IMR-90 (cell line): ENCODE data around the gene NDEL1. TPM values are rescaled to one million over a fixed set of nuclear protein-coding genes. Genes with fewer than 3 reads are reported as not detected.

Experiments
- ATAC-seq: fragments of 200-7000 bp; cut with Tn5 transposase; 2 replicates; pipeline ENCODE4 v1.9.1; 2020; ENCODE audit warnings: low read depth, mild to moderate bottlenecking, moderate library complexity
- BruUV-seq: library from RNA; stranded (reverse); fragments of 400-500 nt; replicated peaks from 2 replicates; lab custom pipeline; 2021; lab: Mats Ljungman, UMichigan
- CTCF ChIA-PET: fragments of 300-600 bp; formaldehyde crosslinking; extraction: SDS; loops from one replicate; lab custom pipeline; 2021; ENCODE audit warnings: antibody characterized with exemption; lab: Yijun Ruan, JAX
- POLR2A ChIA-PET: fragments of 300-600 bp; sonication (Branson Sonifier 250); formaldehyde crosslinking; loops from one replicate; lab custom pipeline; 2022; ENCODE audit warnings: antibody characterized with exemption; ENCODE audit not compliant: unreplicated experiment; lab: Charles Lee
- DNase-seq: peaks from one replicate; pipeline ENCODE4 v3.0.0; 2013
- H2AFZ ChIP-seq: replicated peaks from 2 replicates; pipeline ENCODE3; 2013; ENCODE audit warnings: low read length, mild to moderate bottlenecking; ENCODE audit not compliant: poor library complexity
- H2AK5ac ChIP-seq: 2 replicates; pipeline ENCODE4 v1.6.1; 2013; ENCODE audit warnings: low read depth, low read length, inconsistent platforms
- H2AK9ac ChIP-seq: replicated peaks from 2 replicates; pipeline ENCODE3; 2013; ENCODE audit warnings: mild to moderate bottlenecking, low read depth, low read length, moderate library complexity; ENCODE audit not compliant: poor library complexity
- H2BK120ac ChIP-seq: 2 replicates; pipeline ENCODE4 v1.6.1; 2013; ENCODE audit warnings: low read depth, low read length, inconsistent platforms
- H2BK15ac ChIP-seq: 3 replicates; pipeline ENCODE4 v1.6.1; 2013; ENCODE audit warnings: low read depth, low read length, inconsistent platforms
- H2BK20ac ChIP-seq: 2 replicates; pipeline ENCODE4 v1.6.1; 2013; ENCODE audit warnings: low read depth, mild to moderate bottlenecking, inconsistent platforms, low read length, moderate library complexity
- H2BK5ac ChIP-seq: 2 replicates; pipeline ENCODE4 v1.6.1; 2013; ENCODE audit warnings: mild to moderate bottlenecking, low read depth, low read length, inconsistent platforms; ENCODE audit not compliant: poor library complexity, severe bottlenecking
- H3K14ac ChIP-seq: replicated peaks from 2 replicates; pipeline ENCODE4 v1.6.1; 2013; ENCODE audit warnings: low read depth, low read length, inconsistent platforms
- H3K18ac ChIP-seq: 2 replicates; pipeline ENCODE4 v1.6.1; 2013; ENCODE audit warnings: low read depth, low read length, control low read depth
- H3K23ac ChIP-seq: 2 replicates; pipeline ENCODE4 v1.6.1; 2013; ENCODE audit warnings: low read depth, low read length, inconsistent platforms
- H3K27ac ChIP-seq: 2 replicates; pipeline ENCODE4 v1.5.1; 2013; ENCODE audit warnings: mild to moderate bottlenecking, control low read depth, low read length; ENCODE audit not compliant: insufficient read depth
- H3K27me3 ChIP-seq: 2 replicates; pipeline ENCODE4 v1.6.1; 2013; ENCODE audit warnings: low read length; ENCODE audit not compliant: control insufficient read depth, insufficient read depth
- H3K36me3 ChIP-seq: 2 replicates; pipeline ENCODE4 v1.6.1; 2013; ENCODE audit warnings: low read length, mixed read lengths; ENCODE audit not compliant: control insufficient read depth, insufficient read depth
- H3K4ac ChIP-seq: 2 replicates; pipeline ENCODE4 v1.6.1; 2013; ENCODE audit warnings: low read depth, low read length, inconsistent platforms
- H3K4me1 ChIP-seq: 2 replicates; pipeline ENCODE4 v1.6.1; 2013; ENCODE audit warnings: low read length, mixed read lengths; ENCODE audit not compliant: control insufficient read depth, insufficient read depth
- H3K4me2 ChIP-seq: 2 replicates; pipeline ENCODE4 v1.6.1; 2013; ENCODE audit warnings: low read depth, mild to moderate bottlenecking, control low read depth, low read length, moderate library complexity
- H3K4me3 ChIP-seq: 2 replicates; pipeline ENCODE4 v1.5.1; 2013; ENCODE audit warnings: low read depth, mild to moderate bottlenecking, control low read depth, low read length, moderate library complexity; ENCODE audit not compliant: insufficient read depth
- H3K56ac ChIP-seq: 2 replicates; pipeline ENCODE4 v1.6.1; 2013; ENCODE audit warnings: low read length, inconsistent platforms; ENCODE audit not compliant: insufficient read depth; ENCODE audit errors: extremely low read depth
- H3K79me1 ChIP-seq, 2 experiments: 2 replicates each; pipeline ENCODE4 v1.6.1; 2013; ENCODE audit warnings: low read length in 2 of 2, inconsistent platforms in 1 of 2, low read depth in 1 of 2
- H3K9ac ChIP-seq: 2 replicates; pipeline ENCODE4 v1.6.1; 2013; ENCODE audit warnings: low read depth, low read length, control low read depth
- H3K9me1 ChIP-seq: 2 replicates; pipeline ENCODE4 v1.6.1; 2013; ENCODE audit warnings: low read length, inconsistent platforms; ENCODE audit not compliant: insufficient read depth
- H3K9me3 ChIP-seq: 2 replicates; pipeline ENCODE4 v1.6.1; 2013; ENCODE audit warnings: low read length; ENCODE audit not compliant: control insufficient read depth, insufficient read depth
- H4K20me1 ChIP-seq: 2 replicates; pipeline ENCODE4 v1.6.1; 2013; ENCODE audit warnings: low read length, inconsistent platforms; ENCODE audit not compliant: insufficient read depth
- H4K5ac ChIP-seq: 2 replicates; pipeline ENCODE4 v1.6.1; 2013; ENCODE audit warnings: mild to moderate bottlenecking, low read depth, low read length, control low read depth
- H4K8ac ChIP-seq, 2 experiments: 2 replicates each; pipeline ENCODE4 v1.6.1; 2013; ENCODE audit warnings: low read depth in 2 of 2, low read length in 2 of 2, control low read depth in 1 of 2, inconsistent platforms in 1 of 2
- H4K91ac ChIP-seq: 2 replicates; pipeline ENCODE4 v1.6.1; 2013; ENCODE audit warnings: low read depth, low read length, inconsistent platforms; ENCODE audit not compliant: insufficient read depth
- BHLHE40 ChIP-seq: fragments of 150-350 bp; IDR thresholded peaks from 2 replicates; pipeline ENCODE4 v1.6.1; 2016; ENCODE audit warnings: mild to moderate bottlenecking, low read depth, low read length
- CEBPB ChIP-seq: IDR thresholded peaks from 2 replicates; pipeline ENCODE4 v1.6.1; 2012; ENCODE audit warnings: low read depth, low read length, improper control_type of control experiment
- CHD1 ChIP-seq: IDR thresholded peaks from 2 replicates; pipeline ENCODE4 v1.6.1; 2012; ENCODE audit warnings: low read depth, low read length, improper control_type of control experiment
- ELK1 ChIP-seq: fragments of 150-350 bp; IDR thresholded peaks from 2 replicates; pipeline ENCODE4 v1.6.1; 2016; ENCODE audit warnings: low read depth, mild to moderate bottlenecking, low read length, moderate library complexity, borderline replicate concordance
- FOS ChIP-seq: fragments of 150-350 bp; IDR thresholded peaks from 2 replicates; pipeline ENCODE4 v1.6.1; 2016; ENCODE audit warnings: low read depth, low read length
- MAFK ChIP-seq: IDR thresholded peaks from 2 replicates; pipeline ENCODE4 v1.6.1; 2012; ENCODE audit warnings: low read depth, low read length, improper control_type of control experiment
- MAZ ChIP-seq: IDR thresholded peaks from 2 replicates; pipeline ENCODE4 v1.6.1; 2012; ENCODE audit warnings: low read depth, mild to moderate bottlenecking, low read length, improper control_type of control experiment, moderate library complexity, borderline replicate concordance
- MXI1 ChIP-seq: IDR thresholded peaks from 2 replicates; pipeline ENCODE4 v1.6.1; 2012; ENCODE audit warnings: low read depth, mild to moderate bottlenecking, low read length, moderate library complexity, borderline replicate concordance
- NFE2L2 ChIP-seq: fragments of 150-350 bp; IDR thresholded peaks from 2 replicates; pipeline ENCODE4 v1.6.1; 2016; ENCODE audit warnings: low read depth, mild to moderate bottlenecking, low read length
- POLR2A ChIP-seq: IDR thresholded peaks from 2 replicates; pipeline ENCODE4 v1.6.1; 2012; ENCODE audit warnings: mild to moderate bottlenecking, low read depth, low read length
- RAD21 ChIP-seq: IDR thresholded peaks from 2 replicates; pipeline ENCODE4 v1.6.1; 2012; ENCODE audit warnings: low read length, improper control_type of control experiment
- RCOR1 ChIP-seq: IDR thresholded peaks from 2 replicates; pipeline ENCODE4 v1.6.1; 2012; ENCODE audit warnings: mild to moderate bottlenecking, low read length, improper control_type of control experiment; ENCODE audit not compliant: insufficient replicate concordance
- RFX5 ChIP-seq: IDR thresholded peaks from 2 replicates; pipeline ENCODE4 v1.8.0; 2012; ENCODE audit warnings: low read depth, mild to moderate bottlenecking, low read length, moderate library complexity
- SMC3 ChIP-seq: fragments of 150-350 bp; IDR thresholded peaks from 2 replicates; pipeline ENCODE4 v1.6.1; 2016; ENCODE audit warnings: low read depth, mild to moderate bottlenecking, antibody characterized with exemption, low read length, moderate library complexity
- USF2 ChIP-seq: fragments of 150-350 bp; IDR thresholded peaks from 2 replicates; pipeline ENCODE4 v1.6.1; 2017; ENCODE audit warnings: mild to moderate bottlenecking, antibody characterized with exemption, low read length, low read depth
- WGBS, 2 experiments: methylation state at CpG; one replicate each; pipeline versions ENCODE4 v1.1.5 to v1.1.7; 2013; ENCODE audit warnings: missing lambda C conversion rate in 2 of 2; ENCODE audit not compliant: insufficient read length in 1 of 2; ENCODE audit errors: extremely low coverage in 2 of 2; 5-methylcytosine and 5-hydroxymethylcytosine counted together
- dilution Hi-C: fragments of 300-500 bp; cut with HindIII; formaldehyde crosslinking; loops from one replicate; pipeline ENCODE4 v1.14.3; 2018; ENCODE audit warnings: low sequenced_read_pairs; ENCODE audit not compliant: unreplicated experiment
- in situ Hi-C: fragments of 300-500 bp; cut with MboI; formaldehyde crosslinking; loops from 3 replicates; pipeline ENCODE4 v1.14.3; 2019; ENCODE audit warnings: low sequenced_read_pairs, inconsistent platforms, mixed read lengths
- intact Hi-C: fragments of 100-400 bp; cut with micrococcal nuclease; formaldehyde crosslinking; loops from 2 replicates; pipeline ENCODE4 v1.10.0; 2022
- polyA plus RNA-seq, 3 experiments: library from polyadenylated mRNA; depleted of rRNA; stranded (reverse); fragments of >200 nt; gene quantifications; 2 replicates each; pipeline ENCODE4 v1.2.3, GENCODE V29; 2012; ENCODE audit warnings: low replicate concordance in 1 of 3
- total RNA-seq: library from RNA; depleted of rRNA; stranded (reverse); fragments of >200 nt; gene quantifications from 2 replicates; pipeline ENCODE4 v1.2.3, GENCODE V29; 2012
- TF ChIP-seq, protein P1 (sequence below): conservative IDR thresholded peaks from 2 replicates; pipeline ENCODE4 v1.5.1; 2012; ENCODE audit warnings: mild to moderate bottlenecking, low read depth, low read length, improper control_type of control experiment

The NDEL1 gene
- total and polyA plus RNA-seq, 2 of the 4 experiments (the other 2 are of a cell fraction), result 28.9 to 95.6 TPM

GRCh38 chr17:8410883-8411238 is 24.8 kb upstream of the NDEL1 start:
- in situ Hi-C loops, result loop anchor here (10.0 kb wide), 2 partner anchors 344 to 374 kb away; partner anchors contain the start of gene SPDYE4
- Histone ChIP-seq H3K79me1 (no peaks in the 10 kb centered on the region), H3K4me1 (no peaks in the 10 kb centered on the region), H3K27ac (no peak overlapping the region), H4K91ac (no peak overlapping the region), H3K23ac (no peak overlapping the region), H3K14ac (no peak overlapping the region), H4K8ac (no peak overlapping the region), H3K9ac (no peak overlapping the region), H2BK20ac (no peak overlapping the region), H2BK120ac (no peak overlapping the region), H4K5ac (no peak overlapping the region), H3K56ac (no peak overlapping the region), H2AFZ (no peak overlapping the region), H3K4me3 (no peak overlapping the region), H2AK5ac (no peak overlapping the region), H3K18ac (no peak overlapping the region), H2BK5ac (no peak overlapping the region), H3K9me3 (no peaks in the 10 kb centered on the region), H2AK9ac (no peak overlapping the region), H3K4ac (no peak overlapping the region), H3K4me2 (no peak overlapping the region), H3K36me3 (no peaks in the 10 kb centered on the region), H3K27me3 (peaks cover 11% of the 10 kb centered on the region), H2BK15ac (no peak overlapping the region), H3K9me1 (no peaks in the 10 kb centered on the region), H4K20me1 (no peaks in the 10 kb centered on the region)
- intact Hi-C loops, result loop anchor here (1.0 to 2.0 kb wide), 2 partner anchors 335 to 374 kb away; no protein-coding TSS in a partner anchor
- dilution Hi-C loops, result no loop called here
- TF ChIP-seq CHD1 (no peak), RFX5 (no peak), FOS (no peak), RCOR1 (no peak), RAD21 (no peak), BHLHE40 (no peak), ELK1 (no peak), MAFK (no peak), POLR2A (no peak), USF2 (no peak), MXI1 (no peak), MAZ (no peak), SMC3 (no peak), NFE2L2 (no peak), CEBPB (no peak)
- TF ChIP-seq, protein P1, sequence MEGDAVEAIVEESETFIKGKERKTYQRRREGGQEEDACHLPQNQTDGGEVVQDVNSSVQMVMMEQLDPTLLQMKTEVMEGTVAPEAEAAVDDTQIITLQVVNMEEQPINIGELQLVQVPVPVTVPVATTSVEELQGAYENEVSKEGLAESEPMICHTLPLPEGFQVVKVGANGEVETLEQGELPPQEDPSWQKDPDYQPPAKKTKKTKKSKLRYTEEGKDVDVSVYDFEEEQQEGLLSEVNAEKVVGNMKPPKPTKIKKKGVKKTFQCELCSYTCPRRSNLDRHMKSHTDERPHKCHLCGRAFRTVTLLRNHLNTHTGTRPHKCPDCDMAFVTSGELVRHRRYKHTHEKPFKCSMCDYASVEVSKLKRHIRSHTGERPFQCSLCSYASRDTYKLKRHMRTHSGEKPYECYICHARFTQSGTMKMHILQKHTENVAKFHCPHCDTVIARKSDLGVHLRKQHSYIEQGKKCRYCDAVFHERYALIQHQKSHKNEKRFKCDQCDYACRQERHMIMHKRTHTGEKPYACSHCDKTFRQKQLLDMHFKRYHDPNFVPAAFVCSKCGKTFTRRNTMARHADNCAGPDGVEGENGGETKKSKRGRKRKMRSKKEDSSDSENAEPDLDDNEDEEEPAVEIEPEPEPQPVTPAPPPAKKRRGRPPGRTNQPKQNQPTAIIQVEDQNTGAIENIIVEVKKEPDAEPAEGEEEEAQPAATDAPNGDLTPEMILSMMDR, result no peak
- ChIA-PET CTCF (interaction anchor here (1.0 to 2.4 kb wide), 5 partner anchors 9 to 349 kb away, joined by 3 to 10 read pairs (median 5); partner anchors contain the start of gene NDEL1), POLR2A (no interaction called here)
- DNase-seq, result no peak
- WGBS, 2 experiments, result no CpG with 5 or more reads among the region's 1 CpG
- no TSS peak for BruUV-seq
- ATAC-seq, result no peak
